ENCODE data around the gene KRTDAP.

GRCh38 chr19:35509018-35509652 lies 18.9 kb upstream of the KRTDAP start:
- no peak for TF ChIP-seq CTCF (IDR thresholded peaks at IDR 0.05 in 2 of 3, conservative IDR thresholded peaks at IDR 0.05 in 1 of 3; ENCODE audit: insufficient read depth in 2 of 3, low read depth in 1 of 3, low read length in 3 of 3)
- no peak for TF ChIP-seq DPF2 (IDR thresholded peaks at IDR 0.05)

Measured in K562 (cell line).